ENCODE measurements around the gene PCYOX1L. TPM values are rescaled to one million over a fixed set of nuclear protein-coding genes. Genes with fewer than 3 reads are reported as not detected.
"Not testable (repeated sequence)": the region's sequence is repeated elsewhere in the genome, so short reads cannot be mapped to it uniquely, and the experiment has no call there.

The PCYOX1L gene
- total RNA-seq, 1 experiment from 2014 or later, result 8.3 TPM

DNA sequence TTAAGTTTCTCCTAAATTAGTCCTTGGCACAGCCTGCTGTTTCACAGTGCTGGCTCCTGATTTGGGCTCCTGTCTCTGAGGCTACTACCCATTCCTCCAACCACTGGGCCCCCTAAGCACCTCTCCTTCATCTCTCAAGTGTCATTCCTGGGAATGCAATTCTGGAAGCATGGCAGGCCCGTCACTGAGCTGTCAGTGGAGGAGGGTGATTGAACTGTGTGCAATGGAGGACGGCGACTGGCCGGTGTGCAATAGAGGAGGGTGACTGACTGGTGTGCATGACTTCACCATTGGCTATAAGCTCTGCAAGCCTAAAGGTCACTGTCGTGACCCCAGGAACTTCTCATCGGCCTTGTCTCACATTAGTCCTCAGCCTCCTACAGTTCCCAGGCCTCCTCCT is 33.7 kb downstream of the PCYOX1L start:
- no peak overlapping the region for H3K27ac ChIP-seq
- intact Hi-C loops (cut with micrococcal nuclease; ENCODE audit: unreplicated experiment), result no loop called here
- BruUV-seq (replicated peaks), result no TSS peak
- no peak overlapping the region for H3K4me3 ChIP-seq
- no peak for DNase-seq
- no peaks in the 10 kb centered on the region for H3K36me3 ChIP-seq (ENCODE audit: low read depth)
- H3K79me2 ChIP-seq (ENCODE audit: low read depth), result no peaks in the 10 kb centered on the region
- H3K4me2 ChIP-seq, result no peak overlapping the region
- no peaks in the 10 kb centered on the region for H3K9me3 ChIP-seq (ENCODE audit: insufficient read depth, low read depth)
- TF ChIP-seq EZH2 (IDR thresholded peaks at IDR 0.05; ENCODE audit: low read depth), result no peak
- TF ChIP-seq, protein P1, sequence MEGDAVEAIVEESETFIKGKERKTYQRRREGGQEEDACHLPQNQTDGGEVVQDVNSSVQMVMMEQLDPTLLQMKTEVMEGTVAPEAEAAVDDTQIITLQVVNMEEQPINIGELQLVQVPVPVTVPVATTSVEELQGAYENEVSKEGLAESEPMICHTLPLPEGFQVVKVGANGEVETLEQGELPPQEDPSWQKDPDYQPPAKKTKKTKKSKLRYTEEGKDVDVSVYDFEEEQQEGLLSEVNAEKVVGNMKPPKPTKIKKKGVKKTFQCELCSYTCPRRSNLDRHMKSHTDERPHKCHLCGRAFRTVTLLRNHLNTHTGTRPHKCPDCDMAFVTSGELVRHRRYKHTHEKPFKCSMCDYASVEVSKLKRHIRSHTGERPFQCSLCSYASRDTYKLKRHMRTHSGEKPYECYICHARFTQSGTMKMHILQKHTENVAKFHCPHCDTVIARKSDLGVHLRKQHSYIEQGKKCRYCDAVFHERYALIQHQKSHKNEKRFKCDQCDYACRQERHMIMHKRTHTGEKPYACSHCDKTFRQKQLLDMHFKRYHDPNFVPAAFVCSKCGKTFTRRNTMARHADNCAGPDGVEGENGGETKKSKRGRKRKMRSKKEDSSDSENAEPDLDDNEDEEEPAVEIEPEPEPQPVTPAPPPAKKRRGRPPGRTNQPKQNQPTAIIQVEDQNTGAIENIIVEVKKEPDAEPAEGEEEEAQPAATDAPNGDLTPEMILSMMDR (conservative IDR thresholded peaks at IDR 0.05), result no peak
- H3K4me1 ChIP-seq (replicated peaks; ENCODE audit: insufficient read depth), result no peaks in the 10 kb centered on the region
- ChIA-PET CTCF (interaction anchor here (1.2 kb wide), 1 partner anchor 42 kb away, joined by 4 read pairs; no protein-coding TSS in a partner anchor), POLR2A (ENCODE audit: unreplicated experiment) (no interaction called here)
- no peaks in the 10 kb centered on the region for H4K20me1 ChIP-seq (ENCODE audit: insufficient read depth)
- H3K9me2 ChIP-seq (ENCODE audit: insufficient read depth), result no peaks in the 10 kb centered on the region
- H3F3A ChIP-seq (ENCODE audit: insufficient read depth, low read depth), result no peaks in the 10 kb centered on the region
- H3K27me3 ChIP-seq (ENCODE audit: insufficient read depth, low read depth), result no peaks in the 10 kb centered on the region
- no peak overlapping the region for H2AFZ ChIP-seq

DNA sequence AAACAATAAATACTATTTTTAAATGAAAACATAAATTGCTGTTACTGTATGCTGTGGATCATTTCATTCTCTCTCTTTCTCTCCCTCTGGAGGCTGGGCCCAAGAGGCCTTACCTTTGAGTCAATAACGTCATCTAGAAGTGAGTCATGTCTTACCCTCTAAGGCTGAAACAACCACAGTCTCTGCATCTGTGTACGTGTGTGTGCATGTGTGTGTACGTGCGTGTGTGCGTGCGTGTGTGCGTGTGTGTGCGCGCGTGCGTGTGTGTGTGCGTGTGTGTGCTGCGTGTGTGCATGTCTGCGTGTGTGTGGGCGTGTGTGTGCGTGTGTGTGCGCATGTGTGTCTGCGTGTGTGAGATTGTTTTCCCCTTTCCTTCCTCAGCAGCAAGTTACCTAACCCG is 34.9 kb downstream of the PCYOX1L start:
- no peak overlapping the region for H3K4me3 ChIP-seq
- no peaks in the 10 kb centered on the region for H3K27me3 ChIP-seq (ENCODE audit: insufficient read depth, low read depth)
- intact Hi-C loops (cut with micrococcal nuclease; ENCODE audit: unreplicated experiment), result no loop called here
- no peaks in the 10 kb centered on the region for H3K9me2 ChIP-seq (ENCODE audit: insufficient read depth)
- no peaks in the 10 kb centered on the region for H3K79me2 ChIP-seq (ENCODE audit: low read depth)
- no peak overlapping the region for H3K27ac ChIP-seq
- no peak for DNase-seq
- no peaks in the 10 kb centered on the region for H3K36me3 ChIP-seq (ENCODE audit: low read depth)
- no peak overlapping the region for H2AFZ ChIP-seq
- POLR2A ChIA-PET (ENCODE audit: unreplicated experiment), result no interaction called here
- no peaks in the 10 kb centered on the region for H4K20me1 ChIP-seq (ENCODE audit: insufficient read depth)
- CTCF ChIA-PET, result interaction anchor here (1.0 kb wide), 1 partner anchor 36 kb away, joined by 3 read pairs; no protein-coding TSS in a partner anchor
- TF ChIP-seq, protein P1 (conservative IDR thresholded peaks at IDR 0.05), result no peak
- no peak for TF ChIP-seq EZH2 (IDR thresholded peaks at IDR 0.05; ENCODE audit: low read depth)
- no peaks in the 10 kb centered on the region for H3K4me1 ChIP-seq (replicated peaks; ENCODE audit: insufficient read depth)
- no peaks in the 10 kb centered on the region for H3F3A ChIP-seq (ENCODE audit: insufficient read depth, low read depth)
- no TSS peak for BruUV-seq (replicated peaks)
- no peaks in the 10 kb centered on the region for H3K9me3 ChIP-seq (ENCODE audit: insufficient read depth, low read depth)
- no peak overlapping the region for H3K4me2 ChIP-seq

DNA sequence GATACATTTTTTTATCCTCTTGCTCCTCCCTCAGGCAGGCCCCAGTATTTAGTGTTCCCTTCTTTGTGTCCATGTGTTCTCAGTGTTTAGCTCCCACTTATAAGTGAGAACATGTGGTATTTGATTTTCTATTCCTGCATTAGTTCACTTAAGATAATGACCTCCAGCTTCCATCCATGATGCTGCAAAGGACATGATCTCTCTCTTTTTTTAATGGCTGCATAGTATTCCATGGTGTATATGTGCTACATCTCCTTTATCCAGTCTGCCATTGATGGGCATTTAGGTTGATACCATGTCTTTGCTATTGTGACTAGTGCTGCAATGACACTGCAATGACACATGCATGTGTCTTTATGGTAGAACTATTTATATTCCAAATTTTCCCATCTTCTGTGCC is 37.1 kb downstream of the PCYOX1L start:
- H3K9me2 ChIP-seq (ENCODE audit: insufficient read depth); H3K36me3 ChIP-seq (ENCODE audit: low read depth); DNase-seq; H4K20me1 ChIP-seq (ENCODE audit: insufficient read depth); H3K4me3 ChIP-seq; H2AFZ ChIP-seq; BruUV-seq (replicated peaks); H3K27ac ChIP-seq; H3K9me3 ChIP-seq (ENCODE audit: insufficient read depth, low read depth); intact Hi-C loops (cut with micrococcal nuclease; ENCODE audit: unreplicated experiment); POLR2A ChIA-PET (ENCODE audit: unreplicated experiment); H3K4me2 ChIP-seq; H3K27me3 ChIP-seq (ENCODE audit: insufficient read depth, low read depth); H3F3A ChIP-seq (ENCODE audit: insufficient read depth, low read depth); H3K79me2 ChIP-seq (ENCODE audit: low read depth); H3K4me1 ChIP-seq (replicated peaks; ENCODE audit: insufficient read depth): not testable (repeated sequence)
- CTCF ChIA-PET, result interaction anchor here (0.7 kb wide), 2 partner anchors 148 to 712 kb away, joined by 4 to 7 read pairs; no protein-coding TSS in a partner anchor

DNA sequence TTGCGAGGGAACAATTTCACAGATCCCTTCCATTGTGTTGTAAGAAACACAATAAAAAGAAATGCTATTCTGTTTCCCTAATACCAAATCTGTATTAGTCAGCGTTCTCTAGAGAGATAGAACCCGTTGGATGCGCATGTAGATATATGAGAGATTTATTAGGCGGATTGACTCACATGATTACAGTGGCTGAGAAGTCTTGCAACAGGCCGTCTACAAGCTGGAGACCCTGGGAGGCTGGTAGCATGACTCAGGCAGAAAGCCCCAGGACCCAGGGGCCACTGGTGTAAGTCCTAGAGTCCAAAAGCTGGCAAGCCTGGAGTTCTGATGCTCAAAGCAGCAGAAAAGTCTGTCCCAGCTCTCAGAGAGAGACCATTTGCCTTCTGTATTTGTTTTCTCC is 39.7 kb downstream of the PCYOX1L start:
- CTCF ChIA-PET, result no interaction called here
- H2AFZ ChIP-seq, result no peak overlapping the region
- POLR2A ChIA-PET (ENCODE audit: unreplicated experiment), result no interaction called here
- no peaks in the 10 kb centered on the region for H3K9me2 ChIP-seq (ENCODE audit: insufficient read depth)
- no peaks in the 10 kb centered on the region; the same call in 1 of the 2 replicates for H3K4me1 ChIP-seq (replicated peaks; ENCODE audit: insufficient read depth)
- no peaks in the 10 kb centered on the region for H3K27me3 ChIP-seq (ENCODE audit: insufficient read depth, low read depth)
- TF ChIP-seq EZH2 (IDR thresholded peaks at IDR 0.05; ENCODE audit: low read depth), result no peak
- TF ChIP-seq, protein P1 (conservative IDR thresholded peaks at IDR 0.05), result no peak
- H3K4me2 ChIP-seq, result no peak overlapping the region
- H3K4me3 ChIP-seq, result no peak overlapping the region
- H3K79me2 ChIP-seq (ENCODE audit: low read depth), result no peaks in the 10 kb centered on the region
- H3K9me3 ChIP-seq (ENCODE audit: insufficient read depth, low read depth), result no peaks in the 10 kb centered on the region
- BruUV-seq (replicated peaks), result no TSS peak
- no peaks in the 10 kb centered on the region for H4K20me1 ChIP-seq (ENCODE audit: insufficient read depth)
- DNase-seq, result no peak
- no peaks in the 10 kb centered on the region for H3K36me3 ChIP-seq (ENCODE audit: low read depth)
- no peaks in the 10 kb centered on the region for H3F3A ChIP-seq (ENCODE audit: insufficient read depth, low read depth)
- no peak overlapping the region for H3K27ac ChIP-seq
- intact Hi-C loops (cut with micrococcal nuclease; ENCODE audit: unreplicated experiment), result no loop called here

DNA sequence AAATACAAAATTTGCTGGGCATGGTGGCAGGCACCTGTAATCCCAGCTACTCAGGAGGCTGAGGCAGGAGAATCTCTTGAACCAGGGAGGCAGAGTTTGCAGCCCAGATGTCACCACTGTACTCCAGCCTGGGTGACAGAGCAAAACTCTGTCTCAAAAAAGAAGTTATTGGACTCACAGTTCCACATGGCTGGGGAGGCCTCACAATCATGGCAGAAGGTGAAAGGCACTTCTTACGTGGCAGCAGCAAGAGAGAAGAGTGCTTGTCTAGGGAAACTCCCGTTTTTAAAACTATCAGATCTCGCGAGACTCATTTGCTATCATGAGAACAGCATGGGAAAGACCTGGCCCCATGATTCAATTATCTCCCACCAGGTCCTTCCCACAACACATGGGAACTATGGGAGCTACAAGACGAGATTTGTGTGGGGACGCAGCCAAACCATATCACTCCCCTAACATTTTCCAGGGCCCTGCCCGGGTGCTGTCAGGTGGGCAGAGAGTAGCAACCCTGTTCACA is 41.0 kb downstream of the PCYOX1L start:
- H4K20me1 ChIP-seq (ENCODE audit: insufficient read depth); H3F3A ChIP-seq (ENCODE audit: insufficient read depth, low read depth); H3K27ac ChIP-seq; H3K79me2 ChIP-seq (ENCODE audit: low read depth); H3K9me3 ChIP-seq (ENCODE audit: insufficient read depth, low read depth); DNase-seq; POLR2A ChIA-PET (ENCODE audit: unreplicated experiment); H3K9me2 ChIP-seq (ENCODE audit: insufficient read depth); H3K36me3 ChIP-seq (ENCODE audit: low read depth); H3K4me2 ChIP-seq; H3K4me1 ChIP-seq (replicated peaks; ENCODE audit: insufficient read depth); H3K27me3 ChIP-seq (ENCODE audit: insufficient read depth, low read depth); BruUV-seq (replicated peaks); CTCF ChIA-PET; H2AFZ ChIP-seq; H3K4me3 ChIP-seq; intact Hi-C loops (cut with micrococcal nuclease; ENCODE audit: unreplicated experiment): not testable (repeated sequence)

Data from PC-9 (cell line).